ENCODE results near the gene AUNIP.

The AUNIP gene

DNA sequence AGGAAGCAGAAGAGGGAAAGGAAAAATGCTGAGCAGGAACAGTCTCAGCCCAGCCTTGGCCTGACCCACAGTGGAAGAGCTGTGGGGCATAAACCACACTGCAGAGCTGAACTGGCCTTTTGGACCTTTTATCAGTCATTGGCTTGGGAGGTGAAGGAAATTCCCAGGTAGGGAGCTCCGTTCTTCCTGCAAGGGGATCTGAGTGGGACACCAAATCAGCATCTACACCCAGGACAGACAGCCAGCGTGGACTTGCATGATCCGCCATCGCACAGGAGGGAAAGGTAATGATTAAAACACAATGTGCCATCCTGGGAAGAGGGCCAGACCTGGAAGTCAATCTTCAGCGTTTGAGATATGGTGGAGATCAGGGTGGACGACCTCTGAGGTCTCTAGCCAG is 40.7 kb downstream of the AUNIP start:
- DNase-seq (ENCODE audit: low spot score), result no peak
- in situ Hi-C loops (cut with MboI; ENCODE audit: low pct_unique_long_range_greater_than_20kb, low sequenced_read_pairs, unreplicated experiment), result no loop called here

DNA sequence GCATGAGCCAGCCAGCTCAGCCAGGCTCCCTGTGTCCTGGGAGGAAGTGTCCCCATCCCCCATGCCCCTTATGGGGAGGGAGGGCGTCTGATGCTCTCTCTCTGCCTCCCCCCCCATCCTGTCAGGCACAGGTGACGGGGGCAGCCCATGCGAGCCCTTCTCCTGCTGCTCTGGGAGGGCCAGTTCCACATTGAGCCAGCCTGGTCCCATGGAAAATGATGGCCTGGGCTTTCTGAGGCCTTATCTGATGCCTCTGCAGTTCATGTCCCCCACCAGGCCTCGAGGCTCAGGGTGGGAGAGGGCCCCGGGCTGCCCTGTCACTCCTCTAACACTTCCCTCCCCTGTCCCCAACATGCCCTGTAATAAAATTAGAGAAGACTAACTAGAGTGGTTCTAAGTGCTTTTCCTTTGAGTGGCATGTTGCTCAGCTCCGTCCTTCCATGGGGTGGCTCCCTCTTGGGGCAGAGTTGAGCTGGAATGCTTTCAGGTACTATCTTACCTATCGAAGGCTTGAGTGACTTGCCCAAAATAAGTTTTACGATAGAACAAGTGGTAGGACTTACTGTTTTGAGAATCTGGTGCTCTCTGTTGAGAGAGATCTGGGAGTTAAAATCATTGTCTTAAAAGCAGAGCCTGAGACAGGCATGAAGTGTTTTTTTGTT is 41.3 kb downstream of the AUNIP start:
- TF ChIP-seq, protein P1, sequence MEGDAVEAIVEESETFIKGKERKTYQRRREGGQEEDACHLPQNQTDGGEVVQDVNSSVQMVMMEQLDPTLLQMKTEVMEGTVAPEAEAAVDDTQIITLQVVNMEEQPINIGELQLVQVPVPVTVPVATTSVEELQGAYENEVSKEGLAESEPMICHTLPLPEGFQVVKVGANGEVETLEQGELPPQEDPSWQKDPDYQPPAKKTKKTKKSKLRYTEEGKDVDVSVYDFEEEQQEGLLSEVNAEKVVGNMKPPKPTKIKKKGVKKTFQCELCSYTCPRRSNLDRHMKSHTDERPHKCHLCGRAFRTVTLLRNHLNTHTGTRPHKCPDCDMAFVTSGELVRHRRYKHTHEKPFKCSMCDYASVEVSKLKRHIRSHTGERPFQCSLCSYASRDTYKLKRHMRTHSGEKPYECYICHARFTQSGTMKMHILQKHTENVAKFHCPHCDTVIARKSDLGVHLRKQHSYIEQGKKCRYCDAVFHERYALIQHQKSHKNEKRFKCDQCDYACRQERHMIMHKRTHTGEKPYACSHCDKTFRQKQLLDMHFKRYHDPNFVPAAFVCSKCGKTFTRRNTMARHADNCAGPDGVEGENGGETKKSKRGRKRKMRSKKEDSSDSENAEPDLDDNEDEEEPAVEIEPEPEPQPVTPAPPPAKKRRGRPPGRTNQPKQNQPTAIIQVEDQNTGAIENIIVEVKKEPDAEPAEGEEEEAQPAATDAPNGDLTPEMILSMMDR (IDR thresholded peaks at IDR 0.05; ENCODE audit: extremely low read depth, insufficient read depth, missing control alignments), result no peak
- no peak for DNase-seq (ENCODE audit: low spot score)
- in situ Hi-C loops (cut with MboI; ENCODE audit: low pct_unique_long_range_greater_than_20kb, low sequenced_read_pairs, unreplicated experiment), result no loop called here

More for the DNA sequence above, 40.7 kb downstream of the AUNIP start:
- TF ChIP-seq, protein P1 (IDR thresholded peaks at IDR 0.05; ENCODE audit: extremely low read depth, insufficient read depth, missing control alignments), result no peak

DNA sequence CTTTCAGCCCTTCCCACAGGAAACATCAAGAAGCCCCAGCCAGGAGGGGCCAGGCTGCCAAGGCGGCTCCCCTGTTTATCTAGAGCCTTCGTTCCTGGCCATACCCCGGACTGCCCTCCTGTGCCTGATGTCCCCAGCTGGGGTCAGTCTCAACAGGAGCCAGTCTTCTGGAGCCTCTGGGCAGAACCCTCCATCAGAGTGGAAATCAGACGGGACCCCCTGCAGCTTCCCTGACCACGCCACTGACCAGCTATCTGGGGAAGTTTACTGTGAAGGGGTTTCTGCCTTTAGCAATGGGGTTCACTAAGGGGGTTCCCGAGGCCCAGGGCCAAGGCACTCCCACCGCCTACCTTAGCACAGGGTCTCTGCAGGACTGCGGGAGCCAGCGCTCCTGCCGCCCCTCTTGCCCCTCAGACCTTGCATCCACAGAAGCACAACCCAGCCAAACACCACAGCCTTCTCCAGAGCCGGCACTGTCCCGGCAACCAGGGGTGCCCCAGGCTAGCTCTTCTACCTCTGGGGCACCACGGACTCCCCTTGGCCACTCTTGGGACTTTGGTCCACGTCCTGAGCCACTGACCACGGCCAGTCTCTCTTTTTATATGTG is 43.0 kb downstream of the AUNIP start:
- TF ChIP-seq, protein P1 (IDR thresholded peaks at IDR 0.05; ENCODE audit: extremely low read depth, insufficient read depth, missing control alignments), result no peak
- DNase-seq (ENCODE audit: low spot score), result no peak
- in situ Hi-C loops (cut with MboI; ENCODE audit: low pct_unique_long_range_greater_than_20kb, low sequenced_read_pairs, unreplicated experiment), result no loop called here

DNA sequence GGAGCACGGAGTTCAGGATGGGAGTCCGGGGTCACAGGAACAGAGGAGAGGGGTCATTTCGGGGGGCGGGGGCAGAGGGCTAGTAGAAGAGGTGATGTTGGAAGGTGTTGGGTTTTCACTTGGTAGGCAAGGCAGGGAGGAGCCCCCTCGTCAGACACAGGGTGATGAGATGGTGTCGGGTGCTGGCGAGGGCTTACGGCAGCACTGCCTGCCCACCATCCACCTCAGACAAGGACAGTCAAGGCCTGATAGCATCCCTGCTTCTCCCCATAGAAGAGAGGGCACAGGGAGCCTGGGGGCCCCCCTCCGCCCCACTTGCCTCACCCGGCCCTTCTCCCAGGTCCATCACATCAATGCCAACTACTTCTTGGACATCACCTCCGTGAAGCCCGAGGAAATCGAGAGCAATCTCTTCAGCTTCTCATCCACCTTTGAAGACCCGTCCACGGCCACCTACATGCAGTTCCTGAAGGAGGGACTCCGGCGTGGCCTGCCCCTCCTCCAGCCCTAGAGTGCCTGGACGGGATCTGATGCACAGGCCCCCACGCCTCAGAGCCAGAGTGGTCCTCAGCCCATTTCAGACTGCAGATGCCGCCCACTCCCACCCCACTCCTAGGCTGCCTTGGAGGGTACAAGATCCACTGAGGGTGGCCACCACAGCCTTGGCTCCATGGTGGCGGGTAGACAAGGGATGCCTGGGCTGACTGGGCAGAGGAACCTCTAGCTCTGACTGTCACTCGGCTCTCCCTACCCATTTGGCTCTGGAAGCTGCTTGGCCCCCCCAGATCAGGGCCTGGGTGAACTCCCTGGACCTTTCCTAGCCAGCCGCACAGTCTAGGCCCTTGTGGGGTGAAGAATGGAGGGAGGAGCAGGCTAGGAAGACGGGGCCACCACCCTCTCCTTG is 43.8 kb downstream of the AUNIP start:
- in situ Hi-C loops (cut with MboI; ENCODE audit: low pct_unique_long_range_greater_than_20kb, low sequenced_read_pairs, unreplicated experiment), result no loop called here
- DNase-seq (ENCODE audit: low spot score), result no peak
- TF ChIP-seq, protein P1 (IDR thresholded peaks at IDR 0.05; ENCODE audit: extremely low read depth, insufficient read depth, missing control alignments), result no peak

DNA sequence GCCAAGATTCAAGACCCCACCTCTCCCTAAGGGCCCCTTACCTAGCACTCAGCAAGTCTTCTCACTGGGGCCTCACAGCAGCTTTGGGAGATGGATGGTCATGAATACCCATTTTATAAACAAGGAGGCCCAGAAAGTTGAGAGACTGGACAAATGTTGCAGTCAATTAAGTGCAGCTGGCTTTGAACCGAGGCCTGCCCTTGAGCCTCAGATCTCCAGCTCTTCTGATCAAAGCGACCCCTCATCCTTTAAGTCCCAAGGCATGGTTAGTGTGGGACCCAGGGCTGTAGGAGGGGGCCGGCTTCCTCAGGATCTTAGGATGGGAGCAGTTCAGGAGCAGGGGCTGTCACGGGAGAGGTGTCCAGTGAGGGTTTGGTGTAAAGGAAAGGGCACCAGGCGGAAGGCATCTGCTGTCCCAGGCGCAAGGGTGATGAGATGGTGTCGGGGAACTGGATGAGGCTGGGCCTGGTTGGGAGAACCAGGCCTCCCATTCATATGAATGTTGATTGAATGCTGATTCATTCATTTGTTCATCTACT is 44.6 kb downstream of the AUNIP start:
- in situ Hi-C loops (cut with MboI; ENCODE audit: low pct_unique_long_range_greater_than_20kb, low sequenced_read_pairs, unreplicated experiment), result no loop called here
- TF ChIP-seq, protein P1 (IDR thresholded peaks at IDR 0.05; ENCODE audit: extremely low read depth, insufficient read depth, missing control alignments), result no peak
- DNase-seq (ENCODE audit: low spot score), result no peak

DNA sequence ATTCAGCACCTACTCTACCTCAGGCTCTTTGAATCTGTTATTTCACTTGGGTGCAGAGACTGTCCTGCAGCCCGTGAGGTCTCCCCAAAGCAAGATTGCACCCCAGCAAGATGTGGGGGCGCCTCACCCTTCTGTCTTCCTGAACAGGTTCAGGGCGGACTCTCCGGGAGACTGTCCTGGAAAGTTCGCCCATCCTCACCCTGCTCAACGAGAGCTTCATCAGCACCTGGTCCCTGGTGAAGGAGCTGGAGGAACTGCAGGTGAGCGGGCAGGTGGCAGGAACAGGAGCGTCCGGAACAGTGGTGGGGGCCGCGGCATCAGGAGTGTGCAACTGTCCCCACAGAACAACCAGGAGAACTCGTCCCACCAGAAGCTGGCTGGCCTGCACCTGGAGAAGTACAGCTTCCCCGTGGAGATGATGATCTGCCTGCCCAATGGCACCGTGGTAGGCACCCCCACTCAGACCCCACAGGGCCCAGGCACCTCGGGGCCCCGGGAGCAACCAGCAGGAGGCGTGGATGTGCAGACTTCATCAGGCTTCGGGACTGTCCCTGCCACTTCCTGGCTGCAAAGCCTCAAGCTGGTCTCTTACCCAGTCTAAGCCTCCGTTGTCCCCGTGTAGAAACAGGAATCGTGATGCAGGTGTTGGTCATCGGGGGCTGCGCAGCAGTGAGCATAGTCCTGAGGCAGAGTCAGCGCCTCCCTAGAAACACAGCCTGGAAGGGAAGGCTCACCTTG is 45.4 kb downstream of the AUNIP start:
- in situ Hi-C loops (cut with MboI; ENCODE audit: low pct_unique_long_range_greater_than_20kb, low sequenced_read_pairs, unreplicated experiment), result no loop called here
- DNase-seq (ENCODE audit: low spot score), result no peak
- TF ChIP-seq, protein P1 (IDR thresholded peaks at IDR 0.05; ENCODE audit: extremely low read depth, insufficient read depth, missing control alignments), result peak; percentile 40

All from GM13977 (cell line).